Body of pancreas (tissue), 4 donors: ENCODE measurements around the gene CGNL1.

Experiments
- CTCF ChIP-seq, 7 experiments: fragments of 450-650 bp in 4 of 7; fragments of 200-600 bp in 3 of 7; sonication (generic) in 3 of 7; IDR thresholded peaks; one replicate each; pipeline ENCODE4 v1.5.1; 2016 to 2019; ENCODE audit warnings: antibody characterized with exemption in 7 of 7
- POLR2A ChIP-seq, 3 donors: fragments of 450-650 bp; IDR thresholded peaks; one replicate each; pipeline ENCODE4 v1.6.1; 2016; ENCODE audit warnings: antibody characterized with exemption in 3 of 3, mild to moderate bottlenecking in 2 of 3

GRCh38 chr15:57377478-57377847 lies 1.2 kb downstream of the CGNL1 start:
- TF ChIP-seq POLR2A (IDR thresholded peaks at IDR 0.05): no peak
- TF ChIP-seq CTCF (IDR thresholded peaks at IDR 0.05): peak in 2 of 7 experiments; percentile 5 to 8
